Heart left ventricle (tissue), 13 donors: ENCODE results near the gene PLEKHN1.

Experiments
- POLR2A ChIP-seq, 2 donors: fragments of 450-650 bp; IDR thresholded peaks; one replicate each; pipeline ENCODE4 v1.6.1; 2017; ENCODE audit warnings: antibody characterized with exemption in 2 of 2, mild to moderate bottlenecking in 2 of 2, moderate library complexity in 2 of 2
- TF ChIP-seq, protein P1 (sequence below), 12 donors: fragments of 200-600 bp; sonication (generic) in 4 of 12; IDR thresholded peaks; one replicate each; pipeline versions ENCODE4 v1.5.0 to v1.8.0; 2018 to 2022; ENCODE audit warnings: antibody characterized with exemption in 12 of 12, mild to moderate bottlenecking in 5 of 12
- donor health status: ischemic (EF 13 %, LVEDD 7.1; RV severe dilation, severe dysfunction).
- donor health status: DM: no; HTN: yes; CAD: no.
- donor health status: DM: no; HTN: no; CAD: no.
- donor health status: ischemic (EF 25% LVEDD 6.9; RV normal size, moderate dysfunction).
- donor health status: ischemic (EF 25% LVEDD 5.7; RV mildly dilated, moderate dysfunction).
- donor health status: ischemic (EF 35%, LVEDD 5.7; RV mildly dilated, moderate dysfunction).
- donor health status: nonischemic (EF 11% LVEDD 7.7; RV severe dilation, severe dysfunction).
- donor health status: DM: yes; HTN: yes; CAD: no.
- donor health status: PGD.
- donor health status: ischemic (EF 29% LVEDD 5.4; RV normal size, mild dysfunction).
- donor health status: nonischemic (EF 23%, LVEDD 6.1; RV moderate dilation, normal function).

DNA sequence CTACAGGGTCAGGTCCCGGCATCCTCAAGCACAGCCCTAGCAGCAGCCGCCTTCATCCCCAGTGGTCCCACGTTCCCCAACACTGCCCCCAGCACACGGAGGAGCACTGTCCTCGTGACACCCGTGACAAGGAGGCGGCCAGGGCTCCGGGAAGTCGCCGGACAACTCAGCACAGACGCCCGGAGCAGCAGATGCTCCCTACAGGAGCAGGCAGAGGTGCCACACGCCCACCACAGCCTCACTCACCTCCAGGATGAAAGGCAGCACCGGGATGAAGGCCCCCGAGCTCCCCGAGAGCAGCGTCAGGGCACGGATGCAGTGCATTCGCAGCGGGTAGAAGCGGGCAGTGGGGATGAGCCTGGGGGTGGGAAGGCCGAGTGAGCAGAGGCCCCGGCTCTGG lies 15.4 kb upstream of the PLEKHN1 start:
- TF ChIP-seq POLR2A (IDR thresholded peaks at IDR 0.05) = no peak
- TF ChIP-seq, protein P1, sequence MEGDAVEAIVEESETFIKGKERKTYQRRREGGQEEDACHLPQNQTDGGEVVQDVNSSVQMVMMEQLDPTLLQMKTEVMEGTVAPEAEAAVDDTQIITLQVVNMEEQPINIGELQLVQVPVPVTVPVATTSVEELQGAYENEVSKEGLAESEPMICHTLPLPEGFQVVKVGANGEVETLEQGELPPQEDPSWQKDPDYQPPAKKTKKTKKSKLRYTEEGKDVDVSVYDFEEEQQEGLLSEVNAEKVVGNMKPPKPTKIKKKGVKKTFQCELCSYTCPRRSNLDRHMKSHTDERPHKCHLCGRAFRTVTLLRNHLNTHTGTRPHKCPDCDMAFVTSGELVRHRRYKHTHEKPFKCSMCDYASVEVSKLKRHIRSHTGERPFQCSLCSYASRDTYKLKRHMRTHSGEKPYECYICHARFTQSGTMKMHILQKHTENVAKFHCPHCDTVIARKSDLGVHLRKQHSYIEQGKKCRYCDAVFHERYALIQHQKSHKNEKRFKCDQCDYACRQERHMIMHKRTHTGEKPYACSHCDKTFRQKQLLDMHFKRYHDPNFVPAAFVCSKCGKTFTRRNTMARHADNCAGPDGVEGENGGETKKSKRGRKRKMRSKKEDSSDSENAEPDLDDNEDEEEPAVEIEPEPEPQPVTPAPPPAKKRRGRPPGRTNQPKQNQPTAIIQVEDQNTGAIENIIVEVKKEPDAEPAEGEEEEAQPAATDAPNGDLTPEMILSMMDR (IDR thresholded peaks at IDR 0.05) = no peak
